CD1c-positive myeloid dendritic cell (primary cell): ENCODE results near the gene ULK3.

Source experiments
- DNase-seq: peaks from one replicate; pipeline ENCODE4 v3.0.0-alpha.2; 2016; ENCODE audit errors: extremely low spot score

Gene ULK3

GRCh38 chr15:74840851-74841775 is 1.8 kb downstream of the ULK3 start:
- DNase-seq = no peak

GRCh38 chr15:74839526-74840395 is 3.2 kb downstream of the ULK3 start:
- no peak for DNase-seq

GRCh38 chr15:74838746-74839525 is 4.0 kb downstream of the ULK3 start:
- no peak for DNase-seq

- DNase-seq = no peak
Observed at GRCh38 chr15:74838137-74838516, 4.8 kb downstream of the ULK3 start.

- DNase-seq = no peak
Observed at GRCh38 chr15:74837482-74838136, 5.3 kb downstream of the ULK3 start.

GRCh38 chr15:74836846-74837245 is 6.1 kb downstream of the ULK3 start:
- no peak for DNase-seq

GRCh38 chr15:74835312-74835823 is 7.6 kb downstream of the ULK3 start:
- peak; percentile 66 for DNase-seq

- peak; percentile 27 for DNase-seq
Observed at GRCh38 chr15:74833376-74834107, 9.4 kb downstream of the ULK3 start.

GRCh38 chr15:74832826-74833225 is 10.1 kb downstream of the ULK3 start:
- no peak for DNase-seq

- no peak for DNase-seq
Observed at GRCh38 chr15:74831813-74832495, 11.0 kb downstream of the ULK3 start.

- DNase-seq = no peak
Observed at GRCh38 chr15:74830868-74831267, 12.1 kb downstream of the ULK3 start.

GRCh38 chr15:74829991-74830390 is 13.0 kb downstream of the ULK3 start:
- DNase-seq = no peak

GRCh38 chr15:74829486-74829885 is 13.5 kb downstream of the ULK3 start:
- DNase-seq = no peak

- DNase-seq = no peak
Observed at GRCh38 chr15:74828835-74829234, 14.1 kb downstream of the ULK3 start.

- no peak for DNase-seq
Observed at GRCh38 chr15:74827614-74828013, 15.3 kb downstream of the ULK3 start.

GRCh38 chr15:74826921-74827320 is 16.0 kb downstream of the ULK3 start:
- no peak for DNase-seq

GRCh38 chr15:74826364-74826819 is 16.6 kb downstream of the ULK3 start, which contains the start of gene CPLX3:
Gene CPLX3, plus strand, starts transcription at chr15:74826627. Its CDS starts 77 bp downstream, at chr15:74826704.
- DNase-seq = peak; percentile 39

- no peak for DNase-seq
Observed at GRCh38 chr15:74825866-74826265, 17.1 kb downstream of the ULK3 start.

- no peak for DNase-seq
Observed at GRCh38 chr15:74824976-74825375, 18.0 kb downstream of the ULK3 start.

GRCh38 chr15:74823324-74823723 is 19.6 kb downstream of the ULK3 start:
- DNase-seq = no peak
